ENCODE measurements around the gene TMCC3. TPM values are rescaled to one million over a fixed set of nuclear protein-coding genes. Genes with fewer than 3 reads are reported as not detected.

The TMCC3 gene
- total and polyA plus RNA-seq, 2 donors from 2014 or later = 6.7 to 14.7 TPM

GRCh38 chr12:94673496-94673895 lies 23.1 kb upstream of the TMCC3 start:
- TF ChIP-seq, protein P1, sequence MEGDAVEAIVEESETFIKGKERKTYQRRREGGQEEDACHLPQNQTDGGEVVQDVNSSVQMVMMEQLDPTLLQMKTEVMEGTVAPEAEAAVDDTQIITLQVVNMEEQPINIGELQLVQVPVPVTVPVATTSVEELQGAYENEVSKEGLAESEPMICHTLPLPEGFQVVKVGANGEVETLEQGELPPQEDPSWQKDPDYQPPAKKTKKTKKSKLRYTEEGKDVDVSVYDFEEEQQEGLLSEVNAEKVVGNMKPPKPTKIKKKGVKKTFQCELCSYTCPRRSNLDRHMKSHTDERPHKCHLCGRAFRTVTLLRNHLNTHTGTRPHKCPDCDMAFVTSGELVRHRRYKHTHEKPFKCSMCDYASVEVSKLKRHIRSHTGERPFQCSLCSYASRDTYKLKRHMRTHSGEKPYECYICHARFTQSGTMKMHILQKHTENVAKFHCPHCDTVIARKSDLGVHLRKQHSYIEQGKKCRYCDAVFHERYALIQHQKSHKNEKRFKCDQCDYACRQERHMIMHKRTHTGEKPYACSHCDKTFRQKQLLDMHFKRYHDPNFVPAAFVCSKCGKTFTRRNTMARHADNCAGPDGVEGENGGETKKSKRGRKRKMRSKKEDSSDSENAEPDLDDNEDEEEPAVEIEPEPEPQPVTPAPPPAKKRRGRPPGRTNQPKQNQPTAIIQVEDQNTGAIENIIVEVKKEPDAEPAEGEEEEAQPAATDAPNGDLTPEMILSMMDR (IDR thresholded peaks at IDR 0.05; ENCODE audit: borderline replicate concordance, extremely low read depth, insufficient read depth) = no peak

DNA sequence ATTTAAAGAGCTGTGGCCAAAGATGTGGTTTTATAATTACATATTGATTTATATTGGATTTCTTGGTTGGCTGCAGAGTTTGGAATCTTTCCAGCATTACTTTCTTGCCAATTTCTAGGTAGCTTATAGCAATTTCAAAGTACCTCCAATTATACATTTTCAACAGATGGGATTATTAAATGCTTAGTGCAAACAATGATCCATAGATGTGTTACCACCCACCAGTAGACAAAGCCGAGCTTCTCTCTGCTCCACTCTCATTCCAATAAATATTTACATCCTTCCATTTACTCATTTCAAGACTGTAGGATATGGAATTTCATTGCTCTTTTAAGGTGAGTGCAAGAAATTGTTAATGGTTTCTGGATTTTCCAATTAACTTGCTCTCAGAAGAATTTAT lies 21.6 kb upstream of the TMCC3 start:
- H3K9ac ChIP-seq (ENCODE audit: low read length in 3 of 3) = no peak overlapping the region
- no peaks in the 10 kb centered on the region for H3K36me3 ChIP-seq (ENCODE audit: control insufficient read depth in 2 of 3, insufficient read depth in 3 of 3, low read length in 3 of 3)
- H3K4me3 ChIP-seq (ENCODE audit: low read length in 3 of 3) = no peak overlapping the region
- no peaks in the 10 kb centered on the region for H3K27me3 ChIP-seq (ENCODE audit: control insufficient read depth, insufficient read depth, low read length)
- intact Hi-C loops (cut with DNase I) = no loop called here
- FAIRE-seq = no peak
- no peaks in the 10 kb centered on the region for H3K9me3 ChIP-seq (ENCODE audit: control insufficient read depth in 2 of 3, insufficient read depth in 1 of 3, low read length in 3 of 3)
- H3K4me1 ChIP-seq (ENCODE audit: control insufficient read depth in 2 of 3, insufficient read depth in 2 of 3, low read depth in 1 of 3, low read length in 3 of 3) = peaks cover 0 to 4% (median 0%) of the 10 kb centered on the region in 3 donors
- DNase-seq = no peak
- no peak overlapping the region for H3K27ac ChIP-seq (ENCODE audit: low read depth in 2 of 2, low read length in 2 of 2)
- TF ChIP-seq, protein P1 (IDR thresholded peaks at IDR 0.05; ENCODE audit: borderline replicate concordance, extremely low read depth, insufficient read depth) = no peak

More at GRCh38 chr12:94673496-94673895, 23.1 kb upstream of the TMCC3 start:
- FAIRE-seq = no peak
- Histone ChIP-seq H3K27ac (ENCODE audit: low read depth in 2 of 2, low read length in 2 of 2) (no peak overlapping the region), H3K27me3 (ENCODE audit: control insufficient read depth, insufficient read depth, low read length) (no peaks in the 10 kb centered on the region), H3K4me3 (ENCODE audit: low read length in 3 of 3) (no peak overlapping the region), H3K36me3 (ENCODE audit: control insufficient read depth in 2 of 3, insufficient read depth in 3 of 3, low read length in 3 of 3) (no peaks in the 10 kb centered on the region), H3K4me1 (ENCODE audit: control insufficient read depth in 2 of 3, insufficient read depth in 2 of 3, low read depth in 1 of 3, low read length in 3 of 3) (peaks cover 0 to 8% (median 0%) of the 10 kb centered on the region in 3 donors), H3K9me3 (ENCODE audit: control insufficient read depth in 2 of 3, insufficient read depth in 1 of 3, low read length in 3 of 3) (no peaks in the 10 kb centered on the region), H3K9ac (ENCODE audit: low read length in 3 of 3) (no peak overlapping the region)
- peak in 1 of 5 donors; percentile 25 for DNase-seq
- intact Hi-C loops (cut with DNase I) = no loop called here

- H3K9ac ChIP-seq (ENCODE audit: low read length in 3 of 3) = no peak overlapping the region
- FAIRE-seq (no peak), DNase-seq (no peak)
- intact Hi-C loops (cut with DNase I) = no loop called here
- no peaks in the 10 kb centered on the region for H3K36me3 ChIP-seq (ENCODE audit: control insufficient read depth in 2 of 3, insufficient read depth in 3 of 3, low read length in 3 of 3)
- H3K27me3 ChIP-seq (ENCODE audit: control insufficient read depth, insufficient read depth, low read length) = no peaks in the 10 kb centered on the region
- no peak overlapping the region for H3K4me3 ChIP-seq (ENCODE audit: low read length in 3 of 3)
- H3K27ac ChIP-seq (ENCODE audit: low read depth in 2 of 2, low read length in 2 of 2) = no peak overlapping the region
- H3K4me1 ChIP-seq (ENCODE audit: control insufficient read depth in 2 of 3, insufficient read depth in 2 of 3, low read depth in 1 of 3, low read length in 3 of 3) = peaks cover 0 to 4% (median 0%) of the 10 kb centered on the region in 3 donors
- TF ChIP-seq, protein P1 (IDR thresholded peaks at IDR 0.05; ENCODE audit: borderline replicate concordance, extremely low read depth, insufficient read depth) = no peak
- H3K9me3 ChIP-seq (ENCODE audit: control insufficient read depth in 2 of 3, insufficient read depth in 1 of 3, low read length in 3 of 3) = no peaks in the 10 kb centered on the region
Measured at GRCh38 chr12:94670898-94671297, 20.5 kb upstream of the TMCC3 start.

DNA sequence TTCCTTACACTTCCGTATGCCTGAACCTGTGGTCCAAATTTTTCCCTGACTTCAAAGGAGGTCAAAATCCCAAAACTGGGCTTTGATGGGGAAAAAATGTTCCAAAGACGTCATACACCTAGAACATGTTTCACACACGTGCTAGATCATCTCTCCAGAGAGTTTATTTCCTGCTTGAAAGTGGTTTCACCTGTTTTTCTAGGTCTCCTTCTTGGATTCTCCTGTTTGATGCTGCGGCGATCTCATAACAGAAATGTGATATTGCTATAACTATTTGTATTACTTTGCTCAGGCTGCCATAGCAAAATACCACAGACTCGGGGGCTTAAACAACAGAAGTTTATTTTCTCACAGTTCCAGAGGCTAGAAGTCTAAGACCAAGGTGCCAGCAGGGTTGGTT lies 19.7 kb upstream of the TMCC3 start:
- H3K4me3 ChIP-seq (ENCODE audit: low read length in 3 of 3) = no peak overlapping the region
- no peak for DNase-seq
- H3K9me3 ChIP-seq (ENCODE audit: control insufficient read depth in 2 of 3, insufficient read depth in 1 of 3, low read length in 3 of 3) = no peaks in the 10 kb centered on the region
- no peak overlapping the region for H3K27ac ChIP-seq (ENCODE audit: low read depth in 2 of 2, low read length in 2 of 2)
- H3K36me3 ChIP-seq (ENCODE audit: control insufficient read depth in 2 of 3, insufficient read depth in 3 of 3, low read length in 3 of 3) = no peaks in the 10 kb centered on the region
- H3K9ac ChIP-seq (ENCODE audit: low read length in 3 of 3) = no peak overlapping the region
- no peak for FAIRE-seq
- intact Hi-C loops (cut with DNase I) = no loop called here
- TF ChIP-seq, protein P1 (IDR thresholded peaks at IDR 0.05; ENCODE audit: borderline replicate concordance, extremely low read depth, insufficient read depth) = no peak
- H3K4me1 ChIP-seq (ENCODE audit: control insufficient read depth in 2 of 3, insufficient read depth in 2 of 3, low read depth in 1 of 3, low read length in 3 of 3) = peaks cover 0 to 4% (median 0%) of the 10 kb centered on the region in 3 donors
- no peaks in the 10 kb centered on the region for H3K27me3 ChIP-seq (ENCODE audit: control insufficient read depth, insufficient read depth, low read length)
